Germinal center (tissue), 1 donor: ENCODE measurements around the gene ZDHHC17.

Experiments used
- DNase-seq: peaks from one replicate; pipeline ENCODE4 v3.0.0; 2012; ENCODE audit warnings: mixed read lengths, low spot score

ZDHHC17 gene

DNA sequence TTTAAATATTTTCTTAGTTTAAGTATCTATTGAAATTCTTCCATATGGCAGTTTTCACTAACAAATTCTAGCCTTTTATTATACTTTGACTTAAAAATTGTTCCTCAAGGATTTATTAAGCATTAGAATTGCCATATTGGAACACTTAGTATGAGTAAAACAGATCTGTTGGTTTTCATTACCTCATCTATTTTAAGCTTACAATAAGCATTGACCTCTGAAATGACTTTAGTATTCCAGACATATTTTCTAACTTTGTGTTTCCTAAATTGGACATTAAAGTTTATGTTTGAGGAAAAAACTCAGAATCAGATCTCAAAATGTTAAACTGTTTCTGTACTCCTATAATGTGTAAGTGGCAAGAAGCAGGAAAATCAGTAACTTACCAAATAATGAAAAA lies 66.5 kb downstream of the ZDHHC17 start:
- DNase-seq = no peak

GRCh38 chr12:76836633-76837032 lies 72.7 kb downstream of the ZDHHC17 start:
- no peak for DNase-seq

DNA sequence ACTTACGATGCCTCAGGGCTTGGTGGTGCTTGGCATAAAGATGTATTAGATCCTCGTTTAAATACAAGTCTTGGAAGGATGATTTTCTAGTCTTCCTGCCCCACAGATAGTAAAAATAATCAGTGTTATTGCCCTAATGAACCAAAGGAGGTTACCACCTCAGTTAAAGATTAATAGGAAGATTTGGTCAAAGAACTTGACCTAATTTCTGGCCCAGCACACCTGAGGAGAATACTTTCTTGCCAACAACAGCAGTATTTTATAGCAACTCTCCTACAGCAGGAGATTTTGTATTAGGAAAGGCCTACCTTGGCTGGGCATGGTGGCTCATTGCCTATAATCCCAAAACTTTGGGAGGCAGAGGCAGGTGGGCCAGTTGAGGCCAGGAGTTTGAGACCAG lies 83.3 kb downstream of the ZDHHC17 start:
- DNase-seq = no peak

DNA sequence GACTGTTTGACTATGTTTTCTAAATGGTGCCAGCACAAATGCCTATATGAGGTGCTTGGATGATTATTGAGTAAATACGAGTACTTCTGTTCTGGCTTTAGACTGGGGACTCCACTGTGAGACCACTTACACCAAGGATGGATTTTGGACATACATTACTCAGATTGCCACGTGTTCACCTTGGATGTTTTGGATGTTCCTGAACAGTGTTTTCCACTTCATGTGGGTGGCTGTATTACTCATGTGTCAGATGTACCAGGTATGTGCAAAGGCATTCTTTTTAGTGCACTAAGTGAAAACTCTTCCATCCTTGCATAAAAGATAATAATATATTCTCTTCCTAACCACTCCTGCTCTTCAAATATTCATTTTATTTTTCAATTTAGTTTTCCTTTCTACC lies 84.2 kb downstream of the ZDHHC17 start:
- no peak for DNase-seq

DNA sequence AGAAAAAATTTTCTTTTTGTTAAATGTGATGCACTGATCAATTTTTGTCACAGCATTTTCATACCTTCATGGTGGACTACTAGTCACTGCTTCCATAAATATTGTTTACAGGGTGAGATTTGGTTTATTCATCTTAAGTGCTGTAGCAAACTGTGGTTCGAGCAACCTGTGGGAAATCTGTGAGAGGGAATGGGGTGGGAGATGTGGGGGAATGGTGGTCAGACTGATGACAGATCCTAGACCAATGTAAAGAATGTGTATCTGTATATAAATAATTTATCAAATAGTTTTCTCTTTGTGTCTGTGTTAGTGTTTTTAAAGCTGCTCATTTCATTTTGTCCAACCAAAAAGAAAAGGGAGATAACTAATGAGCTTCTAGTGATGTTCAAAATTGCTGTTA lies 88.2 kb downstream of the ZDHHC17 start:
- DNase-seq = no peak

- no peak for DNase-seq
These were observed 91.4 kb downstream of the ZDHHC17 start for GRCh38 chr12:76855271-76855670.

DNA sequence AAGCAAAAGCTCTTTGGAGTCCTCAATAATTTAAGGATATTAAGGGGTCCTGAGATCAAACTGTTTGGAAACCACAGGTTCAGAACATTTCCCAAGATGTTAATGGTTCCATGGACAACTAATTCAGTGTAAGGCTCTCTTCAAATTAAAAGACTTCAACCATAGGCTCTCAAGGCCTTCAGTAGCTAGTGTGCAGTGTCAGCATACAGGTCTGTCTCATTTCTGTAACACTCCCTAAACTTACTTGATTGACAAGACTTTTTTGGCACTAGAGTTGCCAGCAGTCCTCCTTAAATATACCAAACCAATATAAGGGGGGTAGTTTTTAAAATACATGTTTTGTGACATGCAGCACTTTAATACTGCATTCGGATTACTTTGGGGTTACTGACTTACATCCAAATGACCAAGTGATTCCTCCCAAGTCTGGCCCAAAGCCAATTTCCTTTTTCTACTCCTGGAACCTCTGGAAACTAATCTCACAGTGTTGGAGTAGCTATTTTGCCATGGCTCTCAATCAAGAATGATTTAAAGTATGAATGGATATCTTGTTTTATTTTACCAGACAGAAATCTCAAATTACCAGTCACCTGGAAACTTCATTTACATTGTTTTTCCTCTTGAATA lies 92.2 kb downstream of the ZDHHC17 start:
- DNase-seq = no peak

DNA sequence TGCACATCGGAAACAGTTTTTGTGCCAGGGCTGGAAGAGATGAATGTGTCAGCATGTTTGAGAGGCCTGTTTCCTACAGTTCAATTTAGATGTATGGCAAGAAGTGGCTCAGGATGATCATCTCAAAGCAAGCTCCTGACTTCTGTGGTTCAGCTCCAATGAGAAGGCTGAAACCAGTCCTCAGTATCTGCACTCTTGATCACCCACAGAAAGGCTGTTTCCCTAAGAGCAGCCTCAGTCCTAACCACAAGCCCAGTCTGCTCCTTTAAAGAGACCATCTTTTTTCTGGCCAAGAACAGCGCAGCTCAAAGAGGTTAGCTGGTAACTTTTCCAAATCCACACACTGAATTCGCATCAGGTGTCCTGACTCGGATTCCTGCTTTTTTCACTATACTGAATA lies 95.7 kb downstream of the ZDHHC17 start:
- no peak for DNase-seq

DNA sequence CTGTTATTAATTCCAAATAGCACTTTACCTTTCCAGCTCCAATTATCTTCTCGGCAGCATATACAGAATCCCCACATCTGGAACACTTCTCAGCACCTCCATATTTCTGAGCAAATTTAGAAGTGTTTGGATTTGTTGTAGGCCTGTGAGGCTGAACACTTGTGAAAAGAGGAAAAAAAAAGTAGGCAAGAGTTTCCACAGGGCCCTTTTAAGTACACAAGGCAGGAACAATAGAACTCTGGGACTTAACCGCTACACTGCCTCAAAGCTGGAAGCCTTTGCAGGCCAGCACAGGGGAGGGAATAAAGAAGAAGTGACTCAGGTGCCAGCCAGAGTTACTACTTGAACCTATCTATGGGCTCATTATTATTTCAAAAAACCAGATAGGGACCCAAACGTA lies 96.3 kb downstream of the ZDHHC17 start:
- DNase-seq = no peak

- no peak for DNase-seq
These were observed 99.2 kb downstream of the ZDHHC17 start for GRCh38 chr12:76863005-76863670.

DNA sequence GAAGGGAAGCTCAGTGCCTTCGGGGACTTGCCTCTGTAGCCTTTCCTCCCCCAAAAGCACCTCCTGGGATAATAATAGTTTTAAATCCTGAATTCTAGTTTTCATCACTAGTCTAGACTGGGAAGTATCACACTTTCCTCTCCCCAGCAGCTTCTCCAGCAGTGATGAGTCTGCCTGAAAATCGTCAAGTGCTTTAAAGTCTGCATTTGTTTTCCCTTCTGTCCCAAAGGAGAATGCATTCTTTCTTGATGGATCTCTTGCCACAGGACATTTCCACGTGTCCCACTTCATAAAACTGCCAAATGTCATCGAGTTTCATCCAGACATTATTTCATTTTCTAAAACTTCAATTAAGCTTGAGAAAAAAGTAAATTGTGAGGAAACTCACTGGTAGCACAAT lies 99.9 kb downstream of the ZDHHC17 start:
- no peak for DNase-seq

GRCh38 chr12:76864791-76865400 lies 101.0 kb downstream of the ZDHHC17 start:
- no peak for DNase-seq

- DNase-seq = no peak
These were observed 102.2 kb downstream of the ZDHHC17 start for GRCh38 chr12:76866151-76866567.

DNA sequence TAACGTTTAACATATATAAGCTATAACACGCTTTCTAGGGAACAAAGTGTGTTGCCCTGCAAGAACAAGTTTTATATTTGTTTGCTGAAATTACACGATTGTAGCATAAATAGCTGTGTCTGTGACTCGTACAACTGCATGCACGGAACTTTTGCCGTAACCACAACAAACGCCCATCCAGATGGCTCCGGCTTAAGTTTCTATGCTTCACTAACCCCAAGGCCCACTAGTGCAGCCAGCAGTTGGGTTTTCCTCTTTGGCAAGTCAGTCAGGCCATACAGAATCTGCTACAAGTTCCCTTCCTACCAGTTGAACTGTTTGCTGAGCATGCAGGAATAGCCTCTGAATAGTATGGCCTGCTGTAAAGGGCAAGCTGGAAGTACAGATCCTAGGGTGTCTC lies 102.8 kb downstream of the ZDHHC17 start:
- no peak for DNase-seq

DNA sequence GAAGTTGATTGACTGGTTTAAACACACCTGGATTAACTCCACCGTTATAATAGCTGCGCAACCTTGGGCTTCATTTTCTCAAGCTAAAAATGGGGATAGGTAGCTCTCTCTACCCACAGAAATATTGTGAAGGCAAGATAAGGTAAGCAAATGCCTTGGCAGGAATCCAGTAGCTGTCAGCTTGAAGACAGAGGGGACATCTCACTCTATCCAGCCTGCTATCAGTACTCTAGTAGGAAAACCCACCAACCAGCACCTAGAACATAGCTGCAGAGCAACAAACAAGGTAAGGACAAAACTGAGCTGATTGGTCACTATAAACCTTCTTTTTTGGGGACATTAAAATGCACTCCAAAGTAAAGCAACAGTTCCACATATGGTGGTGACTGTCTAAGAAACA lies 107.2 kb downstream of the ZDHHC17 start:
- no peak for DNase-seq

DNA sequence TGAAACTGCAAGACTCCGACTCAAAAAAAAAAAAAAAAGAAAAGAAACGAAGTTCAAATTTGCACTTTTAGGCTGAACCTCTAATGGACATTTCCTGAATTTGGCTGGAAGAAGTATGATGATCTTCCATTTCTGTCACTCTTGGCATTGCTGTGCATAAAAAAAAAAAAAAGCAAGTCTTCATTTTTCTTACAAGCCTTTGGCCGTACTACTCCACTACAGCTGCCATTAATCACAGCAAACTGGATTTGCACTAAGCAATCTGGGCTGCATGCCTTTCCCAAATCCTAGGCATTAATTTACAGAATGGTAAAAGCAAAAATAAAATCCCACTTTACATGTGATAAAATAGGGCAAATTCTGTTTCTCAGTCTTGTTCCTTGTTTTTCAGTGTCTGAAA lies 107.8 kb downstream of the ZDHHC17 start:
- DNase-seq = no peak

GRCh38 chr12:76872415-76872814 lies 108.5 kb downstream of the ZDHHC17 start:
- DNase-seq = no peak

DNA sequence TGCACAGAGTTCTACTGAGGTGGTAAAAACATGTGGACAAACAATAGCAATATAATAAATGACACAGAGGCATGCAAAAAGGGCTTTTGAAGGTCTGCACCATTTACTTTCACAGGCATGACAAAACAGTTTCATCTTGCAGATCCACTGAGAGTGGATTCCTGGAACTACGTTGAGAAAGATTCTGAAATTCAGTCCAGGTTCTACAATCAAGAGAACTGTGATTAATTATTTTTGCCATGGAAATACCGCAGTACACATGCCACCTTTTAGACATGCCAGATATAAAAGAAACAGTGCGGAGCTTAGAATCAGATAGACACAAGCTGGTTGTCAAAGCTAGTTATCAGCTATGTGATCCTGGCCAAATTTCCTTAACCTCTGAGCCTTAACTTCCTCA lies 110.1 kb downstream of the ZDHHC17 start:
- no peak for DNase-seq

- no peak for DNase-seq
These were observed 110.7 kb downstream of the ZDHHC17 start for GRCh38 chr12:76874491-76875190.

GRCh38 chr12:76876696-76877229 lies 112.8 kb downstream of the ZDHHC17 start:
- DNase-seq = no peak

- DNase-seq = peak; percentile 54
These were observed 114.4 kb downstream of the ZDHHC17 start for GRCh38 chr12:76878099-76878898.
